HepG2 (cell line): ENCODE results near the gene TMEFF1. TPM values are rescaled to one million over a fixed set of nuclear protein-coding genes. Genes with fewer than 3 reads are reported as not detected.

Source experiments
- ATAC-seq: fragments of 200-7000 bp; cut with Tn5 transposase; 3 replicates; pipeline ENCODE4 v1.9.1; 2020; ENCODE audit warnings: mild to moderate bottlenecking, moderate library complexity
- BruUV-seq: library from RNA; stranded (reverse); fragments of 400-500 nt; replicated peaks from 2 replicates; lab custom pipeline; 2021; lab: Mats Ljungman, UMichigan
- CTCF ChIA-PET: fragments of 300-600 bp; formaldehyde crosslinking; extraction: SDS; loops from one replicate; lab custom pipeline; 2021; ENCODE audit warnings: low total read pairs, inconsistent platforms, low intra/inter-chr PET ratio; lab: Yijun Ruan, JAX
- POLR2A ChIA-PET: fragments of 350-600 bp; sonication (Branson Sonifier 250); formaldehyde crosslinking; loops from one replicate; lab custom pipeline; 2020; ENCODE audit warnings: antibody characterized with exemption, inconsistent platforms; lab: Yijun Ruan, JAX
- DNase-seq: peaks from one replicate; pipeline ENCODE4 v3.0.0-alpha.2; 2015; ENCODE audit warnings: low spot score
- FAIRE-seq: peaks from 3 replicates; lab custom pipeline; 2011; peaks lifted over from hg19 to GRCh38; lab: Jason Lieb, UNC
- H2AFZ ChIP-seq: one replicate; pipeline ENCODE4 v1.6.1; 2011; ENCODE audit warnings: low read length, inconsistent platforms
- H3K27ac ChIP-seq: fragments of 300-600 bp; 3 replicates; pipeline ENCODE4 v1.8.0; 2011; ENCODE audit warnings: mixed run types, mild to moderate bottlenecking, mixed read lengths, low read length, inconsistent platforms; ENCODE audit not compliant: insufficient read depth; ENCODE audit errors: extremely low read length
- H3K27me3 ChIP-seq, 2 experiments: fragments of 200-600 bp in 1 of 2; 2 replicates in 1 of 2; 3 replicates in 1 of 2; pipeline versions ENCODE4 v1.6.0 to v1.8.0; 2011; ENCODE audit warnings: low read length in 2 of 2, mild to moderate bottlenecking in 2 of 2, moderate library complexity in 2 of 2, inconsistent platforms in 1 of 2; ENCODE audit not compliant: insufficient read depth in 2 of 2, control insufficient read depth in 1 of 2
- H3K36me3 ChIP-seq, 2 experiments: fragments of 200-600 bp in 1 of 2; replicated peaks in 1 of 2; 2 replicates in 1 of 2; 3 replicates in 1 of 2; pipeline versions ENCODE4 v1.5.1 to v1.8.0; 2011; ENCODE audit warnings: low read length in 2 of 2, inconsistent platforms in 1 of 2; ENCODE audit not compliant: insufficient read depth in 2 of 2, control insufficient read depth in 1 of 2
- H3K4me1 ChIP-seq: 2 replicates; pipeline ENCODE4 v1.5.1; 2012; ENCODE audit warnings: low read length, inconsistent platforms; ENCODE audit not compliant: insufficient read depth
- H3K4me2 ChIP-seq: 2 replicates; pipeline ENCODE4 v1.6.0; 2011; ENCODE audit warnings: low read depth, low read length, inconsistent platforms
- H3K4me3 ChIP-seq, 3 experiments: fragments of 200-600 bp in 1 of 3; sonication (generic), shearing (Covaris generic) in 1 of 3; replicated peaks in 1 of 3; 2 replicates each; pipeline ENCODE4 v1.5.1; 2011 to 2016; ENCODE audit warnings: low read length in 3 of 3, inconsistent platforms in 2 of 3, low read depth in 2 of 3, mild to moderate bottlenecking in 2 of 3, control low read depth in 1 of 3, mixed read lengths in 1 of 3; ENCODE audit not compliant: insufficient read depth in 1 of 3
- H3K79me2 ChIP-seq: one replicate; pipeline ENCODE4 v1.6.1; 2011; ENCODE audit warnings: low read length, inconsistent platforms; ENCODE audit not compliant: insufficient read depth
- H3K9ac ChIP-seq: 2 replicates; pipeline ENCODE4 v1.6.0; 2011; ENCODE audit warnings: mild to moderate bottlenecking, low read depth, low read length, inconsistent platforms; ENCODE audit not compliant: insufficient read depth
- H3K9me3 ChIP-seq: 2 replicates; pipeline ENCODE4 v1.5.1; 2012; ENCODE audit warnings: mild to moderate bottlenecking, low read length
- H4K20me1 ChIP-seq: 2 replicates; pipeline ENCODE4 v1.6.0; 2011; ENCODE audit warnings: inconsistent platforms, mild to moderate bottlenecking, low read length, moderate library complexity; ENCODE audit not compliant: insufficient read depth
- CEBPB ChIP-seq: IDR thresholded peaks from 2 replicates; pipeline ENCODE4 v1.6.1; 2011; ENCODE audit warnings: low read depth, low read length, improper control_type of control experiment, borderline replicate concordance
- ZMAT3 ChIP-seq: sonication (generic); formaldehyde crosslinking; conservative IDR thresholded peaks from 2 replicates; pipeline ENCODE4 v1.7.0; 2021; ENCODE audit warnings: missing genetic modification reagents
- ZNF24 ChIP-seq: fragments of 450-650 bp; IDR thresholded peaks from 2 replicates; pipeline ENCODE4 v1.6.1; 2017; ENCODE audit warnings: antibody characterized with exemption, mild to moderate bottlenecking
- WGBS: methylation state at CpG from one replicate; pipeline ENCODE4 v1.1.6; 2017; ENCODE audit warnings: low lambda C conversion rate; 5-methylcytosine and 5-hydroxymethylcytosine counted together
- in situ Hi-C: cut with HindIII; loops from 2 replicates; pipeline ENCODE4 v1.10.0; 2017; ENCODE audit warnings: low pct_unique_long_range_greater_than_20kb; ENCODE audit not compliant: extremely low pct_ligation_motif_present
- intact Hi-C: fragments of 100-400 bp; cut with micrococcal nuclease; formaldehyde crosslinking; loops from one replicate; pipeline ENCODE4 v1.10.0; 2022; ENCODE audit not compliant: unreplicated experiment
- polyA plus RNA-seq, 8 experiments: library from polyadenylated mRNA; depleted of rRNA in 3 of 8; stranded (reverse) in 7 of 8; unstranded in 1 of 8; fragments of >200 nt; fragmentation: Illumina TruSeq in 4 of 8; extraction: Trizol in 4 of 8; gene quantifications; 2 replicates each; pipeline versions ENCODE4 v1.2.1 to v1.2.3, GENCODE V29; 2011 to 2016; ENCODE audit warnings: low read depth in 4 of 8, missing spikeins in 1 of 8, mixed read lengths in 1 of 8; ENCODE audit not compliant: insufficient read depth in 1 of 8
- total RNA-seq, 5 experiments: library from RNA; depleted of rRNA; stranded (reverse); fragments of >200 nt; fragmentation: Illumina TruSeq; extraction: Trizol; gene quantifications; 2 replicates each; pipeline ENCODE4 v1.2.3, GENCODE V29; 2016; ENCODE audit warnings: low read depth in 1 of 5
- TF ChIP-seq, protein P1 (sequence below): sonication (generic); formaldehyde crosslinking; IDR thresholded peaks from 2 replicates; pipeline ENCODE4 v1.4.0; 2020; ENCODE audit warnings: missing genetic modification reagents, borderline replicate concordance

Gene TMEFF1
- total and polyA plus RNA-seq, 2 of the 13 experiments (the other 11 are each of a cell fraction or from before 2014, with no cell fraction given) = 0.87 to 1.9 TPM

DNA sequence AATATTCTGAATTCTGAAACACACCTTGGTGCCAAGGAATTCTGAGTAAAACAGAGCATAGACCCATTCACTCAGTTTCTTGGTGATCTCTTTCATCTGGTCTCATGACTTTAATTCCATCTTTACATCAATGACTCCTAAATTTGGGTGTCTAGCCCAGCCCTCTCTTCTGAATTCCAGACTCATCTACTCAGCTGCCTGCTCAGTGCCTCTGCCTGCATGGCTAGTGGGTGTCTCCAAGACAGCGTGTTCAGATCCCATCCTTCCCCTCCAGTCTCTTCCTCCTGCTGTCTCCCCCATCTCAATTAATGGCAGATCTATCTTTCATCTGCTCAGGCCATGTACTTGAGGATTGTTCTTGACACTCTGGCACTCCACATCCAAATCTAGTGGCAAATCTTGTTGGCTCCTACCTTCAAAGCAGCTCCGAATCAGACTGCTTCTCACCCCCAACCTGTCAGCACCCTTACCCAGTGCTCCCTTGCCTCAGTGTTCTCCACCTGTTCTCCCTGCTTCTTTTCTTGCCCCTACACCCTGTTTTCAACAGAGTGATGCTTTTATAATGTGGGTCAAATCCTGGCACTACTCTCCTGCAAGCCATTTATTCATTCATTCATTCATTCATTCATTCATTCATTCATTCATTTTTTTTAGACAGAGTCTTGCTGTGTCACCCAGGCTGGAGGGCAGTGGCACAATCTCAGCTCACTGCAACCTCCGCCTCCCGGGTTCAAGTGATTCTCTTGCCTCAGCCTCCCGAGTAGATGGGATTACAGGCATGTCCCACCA, 110.3 kb downstream of the TMEFF1 start:
- no peaks in the 10 kb centered on the region for H3K79me2 ChIP-seq
- BruUV-seq = no TSS peak
- no peaks in the 10 kb centered on the region for H3K27me3 ChIP-seq
- intact Hi-C loops = no loop called here
- DNase-seq (no peak), FAIRE-seq (no peak), ATAC-seq (no peak)
- H3K4me2 ChIP-seq = no peak overlapping the region
- H3K27ac ChIP-seq = no peak overlapping the region
- H3K9me3 ChIP-seq = no peaks in the 10 kb centered on the region
- H3K4me1 ChIP-seq = peaks cover 10% of the 10 kb centered on the region; the same call in 1 of the 2 replicates
- H3K36me3 ChIP-seq = no peaks in the 10 kb centered on the region
- H4K20me1 ChIP-seq = no peaks in the 10 kb centered on the region
- CTCF ChIA-PET = no interaction called here
- no peak overlapping the region for H2AFZ ChIP-seq
- 68% methylated on average over 5 of the region's 5 CpGs for WGBS
- POLR2A ChIA-PET = no interaction called here
- in situ Hi-C loops = loop anchor here (25.0 kb wide), 2 partner anchors 546 to 1421 kb away; no protein-coding TSS in a partner anchor
- TF ChIP-seq ZMAT3 (no peak), ZNF24 (peak; percentile 73)
- no peak overlapping the region for H3K4me3 ChIP-seq
- no peak overlapping the region for H3K9ac ChIP-seq

GRCh38 chr9:100584951-100585350, 112.0 kb downstream of the TMEFF1 start:
- WGBS = 70% methylated on average over 4 of the region's 4 CpGs
- Histone ChIP-seq H4K20me1 (no peaks in the 10 kb centered on the region), H3K27me3 (no peaks in the 10 kb centered on the region), H3K79me2 (no peaks in the 10 kb centered on the region), H2AFZ (no peak overlapping the region), H3K27ac (no peak overlapping the region), H3K4me1 (peaks cover 10% of the 10 kb centered on the region; the same call in 1 of the 2 replicates), H3K36me3 (no peaks in the 10 kb centered on the region), H3K9me3 (no peaks in the 10 kb centered on the region), H3K9ac (no peak overlapping the region), H3K4me2 (no peak overlapping the region), H3K4me3 (no peak overlapping the region)
- no peak for DNase-seq
- in situ Hi-C loops (loop anchor here (25.0 kb wide), 2 partner anchors 548 to 1423 kb away; no protein-coding TSS in a partner anchor), intact Hi-C loops (no loop called here)
- BruUV-seq = no TSS peak
- TF ChIP-seq, protein P1, sequence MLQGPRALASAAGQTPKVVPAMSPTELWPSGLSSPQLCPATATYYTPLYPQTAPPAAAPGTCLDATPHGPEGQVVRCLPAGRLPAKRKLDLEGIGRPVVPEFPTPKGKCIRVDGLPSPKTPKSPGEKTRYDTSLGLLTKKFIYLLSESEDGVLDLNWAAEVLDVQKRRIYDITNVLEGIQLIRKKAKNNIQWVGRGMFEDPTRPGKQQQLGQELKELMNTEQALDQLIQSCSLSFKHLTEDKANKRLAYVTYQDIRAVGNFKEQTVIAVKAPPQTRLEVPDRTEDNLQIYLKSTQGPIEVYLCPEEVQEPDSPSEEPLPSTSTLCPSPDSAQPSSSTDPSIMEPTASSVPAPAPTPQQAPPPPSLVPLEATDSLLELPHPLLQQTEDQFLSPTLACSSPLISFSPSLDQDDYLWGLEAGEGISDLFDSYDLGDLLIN = no peak
- peak; percentile 66 for TF ChIP-seq CEBPB
- CTCF ChIA-PET = no interaction called here
- no peak for ATAC-seq
- POLR2A ChIA-PET = no interaction called here
- no peak for FAIRE-seq
